ENCODE measurements around the gene ASIC4.
A peak's percentile ranks its signal among the peaks of the same experiment; 100 is the strongest.

ASIC4 gene

GRCh38 chr2:219553463-219553963 lies 39.2 kb downstream of the ASIC4 start:
- no peak for TF ChIP-seq CTCF (IDR thresholded peaks at IDR 0.05)
- no peak for DNase-seq
- Mint-ChIP-seq H3K4me3 (peak overlapping the region; percentile 62), H3K4me1 (peaks cover 11% of the 10 kb centered on the region), H3K27ac (no peak overlapping the region), H3K9me3 (no peaks in the 10 kb centered on the region), H3K27me3 (ENCODE audit: low read depth, poor library complexity) (peaks cover 48% of the 10 kb centered on the region), H3K36me3 (ENCODE audit: low read depth) (peaks cover 21% of the 10 kb centered on the region)

GRCh38 chr2:219554350-219554749 lies 40.1 kb downstream of the ASIC4 start:
- Mint-ChIP-seq H3K27ac (no peak overlapping the region), H3K4me1 (peaks cover 11% of the 10 kb centered on the region), H3K9me3 (no peaks in the 10 kb centered on the region), H3K4me3 (no peak overlapping the region), H3K36me3 (ENCODE audit: low read depth) (peaks cover 30% of the 10 kb centered on the region), H3K27me3 (ENCODE audit: low read depth, poor library complexity) (peaks cover 40% of the 10 kb centered on the region)
- DNase-seq, result no peak
- TF ChIP-seq CTCF (IDR thresholded peaks at IDR 0.05), result no peak

GRCh38 chr2:219555956-219556355 lies 41.7 kb downstream of the ASIC4 start:
- TF ChIP-seq CTCF (IDR thresholded peaks at IDR 0.05), result no peak
- H3K27me3 Mint-ChIP-seq (ENCODE audit: low read depth, poor library complexity), result peaks cover 24% of the 10 kb centered on the region
- no peaks in the 10 kb centered on the region for H3K9me3 Mint-ChIP-seq
- peaks cover 12% of the 10 kb centered on the region for H3K4me1 Mint-ChIP-seq
- no peak overlapping the region for H3K4me3 Mint-ChIP-seq
- DNase-seq, result no peak
- H3K27ac Mint-ChIP-seq, result no peak overlapping the region
- peaks cover 34% of the 10 kb centered on the region for H3K36me3 Mint-ChIP-seq (ENCODE audit: low read depth)

- H3K4me3 Mint-ChIP-seq, result no peak overlapping the region
- peaks cover 34% of the 10 kb centered on the region for H3K36me3 Mint-ChIP-seq (ENCODE audit: low read depth)
These were observed 42.1 kb downstream of the ASIC4 start for GRCh38 chr2:219556413-219556812.

GRCh38 chr2:219557320-219557719 lies 43.0 kb downstream of the ASIC4 start:
- no peak overlapping the region for H3K4me3 Mint-ChIP-seq

More at GRCh38 chr2:219556413-219556812, 42.1 kb downstream of the ASIC4 start:
- no peak overlapping the region for H3K27ac Mint-ChIP-seq
- TF ChIP-seq CTCF (IDR thresholded peaks at IDR 0.05), result no peak
- no peak for DNase-seq
- no peaks in the 10 kb centered on the region for H3K9me3 Mint-ChIP-seq
- peaks cover 14% of the 10 kb centered on the region for H3K4me1 Mint-ChIP-seq
- peaks cover 19% of the 10 kb centered on the region for H3K27me3 Mint-ChIP-seq (ENCODE audit: low read depth, poor library complexity)

More at GRCh38 chr2:219557320-219557719, 43.0 kb downstream of the ASIC4 start:
- Mint-ChIP-seq H3K27me3 (ENCODE audit: low read depth, poor library complexity) (peaks cover 11% of the 10 kb centered on the region), H3K36me3 (ENCODE audit: low read depth) (peaks cover 36% of the 10 kb centered on the region), H3K27ac (no peak overlapping the region), H3K4me1 (peaks cover 18% of the 10 kb centered on the region), H3K9me3 (no peaks in the 10 kb centered on the region)
- TF ChIP-seq CTCF (IDR thresholded peaks at IDR 0.05), result no peak
- DNase-seq, result no peak
